Activated CD4-positive, CD25-positive, alpha-beta regulatory T cell treated with anti-CD3 and anti-CD28 coated beads, Interleukin-2, amount 50 U/mL, for 72 hours (primary cell): ENCODE data around the gene NSMF.
"Not testable (repeated sequence)": the region's sequence is repeated elsewhere in the genome, so short reads cannot be mapped to it uniquely, and the experiment has no call there.

ENCODE experiments used
- DNase-seq: peaks from one replicate; pipeline ENCODE4 v3.0.0; 2021

NSMF gene

DNA sequence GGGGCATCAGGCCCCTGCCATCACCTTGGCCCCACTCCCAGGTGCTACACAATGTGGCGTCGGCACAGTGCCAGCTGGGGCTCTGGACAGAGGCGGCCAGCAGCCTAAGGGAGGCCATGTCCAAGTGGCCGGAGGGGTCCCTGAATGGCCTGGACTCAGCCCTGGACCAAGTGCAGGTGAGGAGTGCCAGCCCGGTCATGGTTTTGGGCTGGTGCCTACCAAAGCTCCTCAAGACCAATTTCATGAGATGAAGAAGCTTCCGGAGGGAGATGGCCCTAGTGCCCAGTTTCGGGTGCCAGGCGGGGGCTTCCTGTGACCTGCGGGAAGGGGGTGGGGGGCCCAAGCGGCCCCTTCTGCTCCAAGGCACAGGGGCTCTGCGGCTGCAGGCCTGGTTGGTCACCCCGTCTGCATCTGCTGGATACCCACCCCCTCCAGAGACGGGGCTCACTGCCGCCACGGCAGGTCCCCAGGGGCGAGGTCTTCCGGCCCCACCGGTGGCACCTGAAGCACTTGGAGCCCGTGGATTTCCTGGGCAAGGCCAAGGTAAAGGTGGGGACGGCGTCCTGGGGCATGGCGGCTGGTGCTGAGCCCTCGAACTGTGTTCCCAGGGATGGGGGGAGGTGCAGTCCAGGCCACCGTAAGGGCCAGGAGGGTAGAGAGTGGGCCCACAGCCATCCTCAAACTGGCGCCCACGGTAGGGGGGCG lies 30.1 kb downstream of the NSMF start:
- DNase-seq, result no peak

- no peak for DNase-seq
These were observed 30.9 kb downstream of the NSMF start for GRCh38 chr9:137428311-137428630.

DNA sequence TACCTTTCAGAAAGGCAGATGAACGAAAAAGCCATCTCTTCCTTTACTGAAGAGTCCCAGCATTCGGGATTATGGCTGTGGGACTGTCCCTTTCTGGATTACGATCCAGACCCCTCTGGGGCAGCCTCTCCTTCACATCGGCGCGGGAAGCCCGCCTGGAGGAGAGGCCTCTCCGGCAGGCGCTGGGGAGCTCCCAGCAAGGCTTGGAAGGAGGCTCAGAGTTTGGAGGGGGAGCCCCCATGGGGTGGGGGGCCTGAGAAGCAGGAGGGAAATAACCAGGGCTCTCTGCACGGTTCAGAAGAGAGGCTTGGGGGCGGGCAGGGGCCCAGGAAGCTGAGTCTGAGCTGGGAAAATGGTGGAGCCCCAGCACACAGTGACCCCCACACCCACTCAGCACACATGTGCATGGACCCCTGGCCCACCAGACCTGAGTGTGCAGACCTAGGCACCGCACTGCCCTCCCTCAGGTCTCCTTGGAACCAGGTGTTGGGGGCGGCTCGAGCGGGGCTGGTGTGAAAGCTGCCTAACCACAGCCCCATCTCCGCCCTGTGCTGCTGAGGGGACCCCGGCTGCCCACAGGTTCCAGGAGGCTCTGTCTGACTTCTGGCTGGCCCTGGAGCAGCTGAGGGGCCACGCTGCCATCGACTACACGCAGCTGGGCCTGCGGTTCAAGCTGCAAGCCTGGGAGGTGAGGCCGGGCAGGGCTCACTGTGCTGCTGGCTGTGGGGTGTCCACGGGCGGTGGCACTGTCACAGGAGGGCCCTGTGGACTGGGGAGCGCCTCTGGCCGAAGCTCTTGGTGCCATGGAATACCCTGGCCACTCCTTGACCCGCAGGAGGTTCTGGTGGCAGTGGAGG lies 31.5 kb downstream of the NSMF start:
- DNase-seq, result no peak

DNA sequence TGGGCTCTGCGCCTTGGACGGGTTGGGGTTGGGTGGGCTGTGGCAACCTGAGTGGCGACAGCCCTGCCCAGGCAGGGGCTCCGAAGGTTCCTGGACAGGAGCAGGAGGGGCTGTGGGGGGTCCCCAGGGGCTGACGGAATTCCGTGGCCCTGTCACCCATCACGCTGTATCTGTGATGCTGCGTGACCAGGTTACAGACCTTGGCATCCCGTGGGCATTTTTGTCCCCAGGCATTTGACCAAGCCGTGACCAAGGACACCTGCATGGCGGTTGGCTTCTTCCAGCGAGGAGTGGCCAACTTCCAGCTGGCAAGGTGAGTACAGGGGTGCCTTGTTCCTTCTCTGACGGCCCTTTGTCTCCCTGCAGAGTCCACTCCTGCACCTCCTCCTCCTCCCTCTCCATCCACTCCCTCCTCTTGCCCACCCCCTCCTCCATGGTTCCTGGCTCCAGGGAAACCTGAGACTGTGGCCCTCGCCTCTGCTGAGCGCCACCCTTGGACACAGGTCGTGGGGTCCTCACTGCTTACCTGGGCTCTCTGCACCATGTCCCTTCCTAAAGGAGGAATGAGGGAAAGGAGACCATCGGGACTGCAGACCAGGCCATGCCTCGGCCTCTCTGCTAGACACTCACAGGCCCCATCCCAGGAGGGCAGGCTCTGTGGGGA lies 33.0 kb downstream of the NSMF start:
- DNase-seq, result no peak

GRCh38 chr9:137423514-137424291 lies 35.4 kb downstream of the NSMF start:
- no peak for DNase-seq

- DNase-seq, result peak; percentile 92
These were observed 36.3 kb downstream of the NSMF start, which contains the start of the genes EXD3 and NOXA1 for GRCh38 chr9:137422604-137423513. Gene EXD3, minus strand, starts transcription at chr9:137423162. Its CDS starts 27,805 bp downstream, at chr9:137395357. Gene NOXA1, plus strand, starts transcription at chr9:137423393. Its CDS starts 137 bp downstream, at chr9:137423530.

DNA sequence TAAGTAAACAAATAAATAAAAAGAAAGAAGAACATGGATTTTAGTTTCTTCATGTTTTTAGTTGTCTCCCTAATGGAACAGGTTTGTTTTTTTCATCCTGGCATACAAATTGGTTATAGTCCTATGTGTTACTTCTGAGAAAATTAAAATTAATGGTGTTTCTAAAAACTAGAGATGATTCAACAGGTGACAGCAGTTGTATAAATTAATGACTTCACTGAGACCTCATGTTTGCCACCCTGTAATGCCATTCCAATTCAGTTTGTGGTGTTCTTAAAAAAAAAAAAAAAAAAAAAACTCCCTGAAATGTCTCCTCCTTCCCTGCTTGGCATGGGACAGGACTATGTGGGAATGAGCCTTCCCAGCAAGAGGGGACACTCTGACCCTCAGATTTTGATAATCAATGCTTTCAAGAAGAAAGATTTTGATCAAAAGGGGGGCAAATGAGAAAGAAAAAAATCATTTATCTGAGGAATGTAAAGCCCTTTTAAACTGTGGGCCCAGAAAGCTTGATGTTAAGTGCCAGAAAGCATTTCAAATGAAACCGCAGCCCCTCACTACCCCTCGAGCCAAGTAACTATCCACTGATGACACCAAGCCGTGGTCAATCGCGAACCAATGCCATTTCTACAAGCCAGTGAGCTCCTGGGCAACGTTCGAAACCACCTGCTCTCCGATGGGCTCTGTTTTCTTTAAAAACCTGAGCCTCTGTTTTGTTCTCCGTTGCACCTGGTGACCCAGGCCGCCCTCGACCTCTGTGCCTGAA lies 37.1 kb downstream of the NSMF start:
- no peak for DNase-seq

GRCh38 chr9:137417161-137418021 lies 41.7 kb downstream of the NSMF start:
- no peak for DNase-seq

GRCh38 chr9:137416563-137417151 lies 42.5 kb downstream of the NSMF start:
- no peak for DNase-seq

GRCh38 chr9:137416006-137416562 lies 43.0 kb downstream of the NSMF start:
- no peak for DNase-seq

DNA sequence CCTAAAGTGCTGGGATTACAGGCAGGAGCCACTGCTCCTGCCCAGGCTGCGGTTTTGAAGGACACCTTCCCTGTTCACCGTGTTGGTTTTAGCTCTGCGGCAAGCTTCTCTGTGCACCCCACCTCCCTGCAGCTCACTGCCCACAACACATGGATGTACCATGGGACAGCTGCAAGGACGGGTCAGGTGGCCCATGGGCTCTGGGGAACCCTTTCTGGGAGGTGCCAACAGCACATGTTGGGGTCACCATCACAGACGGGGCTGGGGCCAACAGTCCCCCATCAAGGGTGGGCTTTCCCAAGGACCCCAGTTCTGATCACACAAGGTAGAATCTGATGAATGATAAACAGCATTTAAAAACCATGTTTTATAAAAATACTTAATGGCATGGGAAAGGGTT lies 43.7 kb downstream of the NSMF start:
- no peak for DNase-seq

DNA sequence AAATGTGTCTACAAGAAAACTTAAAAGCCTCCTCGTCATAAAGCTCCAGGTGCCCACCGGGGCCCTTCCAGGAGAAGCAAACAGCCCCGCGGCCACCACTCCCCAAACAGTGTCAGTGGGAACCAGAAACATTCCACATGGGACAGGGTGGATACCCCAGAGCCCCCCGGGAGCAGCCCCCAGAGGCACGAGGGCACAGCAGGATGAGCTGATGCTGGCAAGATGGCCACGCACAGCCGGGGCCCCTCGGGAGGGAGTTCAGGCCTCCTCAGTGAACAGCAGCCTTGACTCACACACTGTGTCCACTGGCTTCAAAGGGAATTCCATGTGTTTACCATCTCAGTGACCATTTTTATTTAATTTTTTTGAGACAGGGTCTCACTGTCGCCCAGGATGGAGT lies 46.7 kb downstream of the NSMF start:
- DNase-seq, result no peak

DNA sequence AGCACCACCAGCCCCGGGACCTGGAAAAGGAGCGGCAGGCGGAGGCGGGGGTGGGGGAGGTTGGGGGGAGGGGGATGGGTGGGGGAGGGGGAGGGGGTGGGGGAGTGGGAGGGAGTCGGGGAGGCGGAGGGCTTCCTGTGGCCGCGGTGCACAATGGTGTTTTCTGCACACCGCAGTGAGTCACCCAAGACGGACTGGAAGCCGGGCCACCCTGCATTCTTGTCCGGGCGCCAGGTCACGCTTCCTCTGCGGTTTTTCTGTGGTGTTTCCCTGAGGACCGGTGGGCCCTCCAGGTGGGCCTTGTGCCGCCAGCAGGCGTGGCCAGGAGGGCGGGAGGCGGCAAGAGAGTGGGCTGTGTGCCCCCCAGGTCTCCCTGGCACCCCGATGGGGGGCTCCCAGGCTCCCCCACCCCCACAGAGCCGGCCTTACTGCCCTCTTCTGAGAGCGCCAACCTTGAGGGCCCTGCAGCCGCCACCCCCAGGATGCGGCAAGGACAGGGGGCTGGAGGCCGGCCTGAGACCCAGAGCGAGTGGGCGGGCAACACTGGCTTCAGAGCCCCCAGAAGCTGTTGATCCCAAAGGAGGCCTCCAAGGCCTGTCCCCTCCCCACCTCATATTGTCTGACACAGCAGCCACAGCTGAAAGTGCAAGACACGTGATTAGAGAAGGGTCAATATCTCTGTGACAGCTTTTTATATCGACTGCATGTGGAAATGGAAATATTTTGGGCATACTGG lies 47.3 kb downstream of the NSMF start:
- peak; percentile 61 for DNase-seq

- DNase-seq, result no peak
These were observed 47.9 kb downstream of the NSMF start for GRCh38 chr9:137411260-137411644.

DNA sequence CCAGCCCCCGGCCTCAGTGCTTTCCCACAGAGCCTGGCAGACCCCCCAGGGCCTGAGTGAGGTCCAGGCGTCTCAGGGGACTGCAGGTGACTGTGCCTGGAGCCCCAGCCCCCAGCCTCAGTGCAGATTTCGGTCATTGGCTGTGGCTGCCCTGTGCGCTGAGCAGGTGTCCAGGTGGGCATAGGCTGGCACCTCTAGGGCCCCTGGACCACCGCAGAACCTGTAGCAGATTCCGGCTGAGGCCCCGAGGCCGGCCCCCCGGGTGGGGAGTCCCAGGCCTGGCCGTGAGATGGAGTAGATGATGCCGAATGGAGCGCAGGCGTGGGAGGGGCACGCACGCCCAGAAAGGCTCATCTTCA lies 48.3 kb downstream of the NSMF start:
- DNase-seq, result no peak

DNA sequence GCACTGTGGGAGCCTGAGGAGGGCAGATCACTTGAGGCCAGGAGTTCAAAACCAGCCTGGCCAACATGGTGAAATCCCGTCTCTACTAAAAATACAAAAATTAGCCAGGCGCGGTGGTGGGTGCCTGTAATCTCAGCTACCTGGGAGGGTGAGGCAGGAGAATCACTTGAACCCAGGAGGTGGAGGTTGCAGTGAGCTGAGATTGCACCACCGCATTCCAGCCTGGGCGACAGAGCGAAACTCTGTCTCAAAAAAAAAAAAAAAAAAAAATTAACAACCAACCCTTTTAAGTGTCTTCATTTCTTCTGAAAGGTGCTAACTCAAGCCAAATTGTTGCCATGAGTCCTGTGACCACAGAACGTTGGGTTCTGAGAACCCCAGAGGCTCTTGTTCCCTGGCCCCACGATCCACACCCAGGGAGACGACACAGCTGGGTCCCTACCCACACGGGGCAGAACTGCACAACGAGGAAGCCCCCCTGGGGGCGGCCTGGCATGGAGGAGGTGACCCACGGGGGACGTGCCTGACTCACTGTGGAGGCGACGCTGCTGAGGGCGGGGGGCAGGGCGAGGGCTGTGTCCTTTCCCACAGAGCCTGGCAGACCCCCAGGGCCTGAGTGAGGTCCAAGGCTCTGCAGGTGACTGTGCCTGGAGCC lies 48.8 kb downstream of the NSMF start:
- not testable (repeated sequence) for DNase-seq

GRCh38 chr9:137409515-137409914 lies 49.6 kb downstream of the NSMF start:
- DNase-seq, result no peak
